Epidermal melanocyte (primary cell): ENCODE results near the gene STARD5.

Experiments
- DNase-seq: peaks from one replicate; pipeline ENCODE4 v3.0.0; 2011; ENCODE audit warnings: low spot score; ENCODE audit not compliant: insufficient read length

Gene STARD5

DNA sequence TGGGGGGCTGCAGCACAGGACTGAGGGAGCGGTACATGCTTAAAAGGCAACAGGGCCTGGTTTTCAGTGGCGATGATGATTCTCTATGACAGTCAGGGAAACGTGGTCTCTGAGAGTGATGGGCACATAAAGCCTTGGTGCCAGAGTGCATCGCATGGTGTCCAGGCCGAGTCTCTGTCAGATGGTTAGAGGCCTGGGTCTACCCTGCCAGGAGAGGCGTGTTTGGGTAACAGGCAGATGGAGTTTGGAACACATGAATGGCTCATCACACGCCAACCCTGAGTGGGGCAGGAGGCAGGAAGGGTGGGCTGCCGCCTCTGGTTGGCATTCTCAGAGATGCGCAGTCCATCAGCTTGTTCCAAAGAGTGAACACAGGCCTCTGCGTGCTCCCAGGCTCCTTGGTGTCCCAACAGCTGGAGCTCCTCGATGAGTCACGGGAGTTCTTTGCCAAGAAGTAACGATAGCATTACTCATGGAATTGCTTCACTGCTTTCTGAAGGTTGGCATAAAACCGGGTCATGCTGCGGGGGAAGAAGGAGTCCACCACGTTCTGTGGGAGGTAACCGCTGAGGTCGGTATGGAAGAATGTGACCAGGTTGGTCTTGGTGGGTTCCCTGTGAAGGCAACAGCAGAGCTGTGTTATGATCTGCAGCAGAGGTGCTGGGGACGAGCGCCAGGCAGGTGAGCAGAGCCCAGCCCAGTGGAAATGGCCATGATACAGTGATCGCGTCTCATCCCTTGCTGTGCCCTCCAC is 11.0 kb downstream of the STARD5 start:
- peak; percentile 79 for DNase-seq

DNA sequence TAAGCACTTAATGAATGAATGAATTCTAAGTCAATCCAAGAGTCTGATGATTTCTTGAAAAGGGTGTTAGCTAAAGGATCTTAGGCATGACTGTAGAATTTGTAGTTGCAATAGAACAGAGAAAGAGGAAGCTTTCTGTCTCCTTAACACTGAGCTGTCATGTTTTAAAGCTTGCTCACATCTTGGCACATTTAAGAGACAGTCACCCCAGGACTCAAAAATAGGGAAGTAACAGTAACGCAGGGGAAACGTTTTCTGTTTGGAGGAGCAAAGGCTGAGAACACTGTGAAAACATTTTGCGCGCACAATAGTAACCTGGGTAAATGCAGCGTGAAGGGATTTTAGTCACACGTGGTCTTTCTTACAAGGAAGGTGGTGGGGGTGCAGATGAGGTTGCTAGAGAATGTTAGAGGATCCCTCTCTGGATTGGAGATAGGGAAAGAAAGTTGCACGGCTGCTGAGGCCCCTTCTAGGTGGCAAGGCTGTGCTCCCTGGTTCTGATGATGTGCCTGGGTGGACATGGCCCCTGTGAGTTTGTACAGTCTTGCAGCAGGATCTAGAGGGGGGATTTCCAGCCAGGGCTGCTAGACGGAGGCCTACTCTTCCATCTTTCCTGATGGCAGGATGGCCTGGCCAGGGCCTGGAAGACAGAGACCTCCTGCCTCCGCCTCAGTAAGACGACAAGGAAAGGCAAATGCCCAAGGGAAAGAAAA is 12.0 kb downstream of the STARD5 start:
- DNase-seq, result no peak

DNA sequence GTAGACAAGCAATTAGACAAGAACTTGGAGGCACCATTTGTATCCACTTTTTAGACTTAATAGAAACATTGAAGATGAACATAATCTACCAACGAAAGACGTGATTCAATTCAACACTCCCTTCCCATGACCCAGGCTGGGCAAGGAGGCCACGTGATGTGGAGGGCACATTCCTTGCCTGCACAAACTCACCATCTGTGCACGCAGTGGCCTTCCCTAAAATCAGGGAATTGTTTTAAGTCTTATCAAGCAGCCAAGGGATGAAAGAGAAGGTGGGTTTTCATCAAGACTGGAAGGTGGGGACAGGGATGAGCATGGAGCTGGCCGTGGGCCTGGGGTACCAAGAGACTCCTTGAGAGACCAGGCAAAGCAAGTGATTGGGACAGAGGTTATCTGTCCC is 13.5 kb downstream of the STARD5 start:
- no peak for DNase-seq

GRCh38 chr15:81309647-81310450 is 14.1 kb downstream of the STARD5 start:
- no peak for DNase-seq

- no peak for DNase-seq
Observed at GRCh38 chr15:81308260-81308659, 15.7 kb downstream of the STARD5 start.

DNA sequence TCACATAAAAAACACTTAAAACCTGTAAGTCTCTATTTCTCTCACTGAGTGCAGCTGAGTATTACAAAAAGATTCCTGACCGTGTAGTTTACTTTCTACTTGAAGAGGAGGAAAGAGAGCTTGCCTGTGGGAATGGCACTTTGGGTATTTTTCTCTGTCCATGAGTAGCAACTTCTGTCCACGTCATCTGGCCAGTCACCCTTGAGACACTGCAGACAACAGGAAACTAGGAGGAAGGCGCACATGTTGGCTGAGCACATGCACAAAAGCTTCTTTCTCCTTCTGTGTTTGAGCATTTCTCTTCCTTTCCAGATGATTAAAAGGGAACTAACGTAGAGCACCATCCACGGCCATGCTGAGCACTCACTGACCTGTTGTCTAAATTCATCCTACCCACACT is 19.7 kb downstream of the STARD5 start:
- DNase-seq, result no peak

DNA sequence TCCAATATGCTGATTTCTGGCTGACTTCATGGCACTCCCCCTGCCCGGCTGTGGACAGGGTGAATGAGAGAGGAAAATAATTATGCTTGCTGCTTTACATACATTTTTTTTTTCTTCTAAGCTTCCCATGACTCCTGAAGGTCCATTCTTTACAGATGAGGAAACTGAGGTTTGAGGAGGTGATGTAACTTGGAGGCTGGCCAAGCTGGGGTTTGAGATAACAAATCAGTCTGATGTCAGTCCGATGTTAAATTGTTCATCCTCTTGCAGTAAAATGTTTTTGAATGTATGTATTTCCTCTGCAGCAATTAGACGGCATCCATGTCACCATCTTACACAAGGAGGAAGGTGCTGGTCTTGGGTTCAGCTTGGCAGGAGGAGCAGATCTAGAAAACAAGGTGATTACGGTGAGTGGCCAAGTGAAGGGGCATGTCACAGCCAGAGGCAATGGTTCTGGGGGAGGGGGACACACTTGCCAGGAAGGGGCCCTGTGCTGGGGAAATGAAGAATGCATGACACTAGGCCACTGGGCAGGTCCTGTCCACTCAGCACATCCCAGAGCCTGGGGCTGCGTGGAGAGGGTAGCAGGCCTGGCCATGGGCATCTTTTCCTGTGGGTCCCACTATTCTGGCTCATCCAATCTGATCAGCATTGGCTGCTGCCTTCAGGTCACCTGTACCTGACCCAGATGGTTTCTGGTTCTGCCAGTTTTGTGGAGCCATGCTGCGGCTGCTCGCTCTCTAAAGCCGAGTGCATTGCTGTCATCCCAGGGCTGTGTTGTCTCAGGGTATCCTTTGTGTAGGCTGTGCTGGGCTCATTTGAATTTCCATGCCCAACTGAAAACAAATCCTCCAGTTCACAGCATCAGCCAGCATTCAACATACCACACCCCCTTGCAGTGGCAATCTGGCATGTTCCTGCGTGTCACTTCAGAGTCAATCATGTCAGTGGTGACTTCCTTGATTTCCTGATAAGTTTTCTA is 20.4 kb downstream of the STARD5 start:
- no peak for DNase-seq

GRCh38 chr15:81302701-81303109 is 21.2 kb downstream of the STARD5 start:
- DNase-seq, result no peak

- no peak for DNase-seq
Observed at GRCh38 chr15:81301815-81302399, 22.0 kb downstream of the STARD5 start.

DNA sequence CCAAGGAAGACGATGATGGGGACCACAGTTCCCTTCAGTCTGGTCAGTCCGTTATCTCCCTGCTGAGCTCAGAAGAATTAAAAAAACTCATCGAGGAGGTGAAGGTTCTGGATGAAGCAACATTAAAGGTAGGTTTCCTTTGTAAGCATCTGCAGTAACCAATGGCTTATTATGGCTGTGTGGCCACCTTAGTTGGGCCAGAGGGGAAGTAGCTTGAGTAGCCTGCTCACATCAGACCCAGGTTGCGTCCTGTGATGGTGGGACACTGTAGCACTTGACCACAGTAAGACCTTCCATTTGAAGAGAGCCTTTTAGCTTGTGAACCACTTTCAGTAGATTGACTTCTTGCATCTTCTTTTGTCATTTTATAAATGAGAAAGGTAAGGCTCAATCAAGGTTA is 22.6 kb downstream of the STARD5 start:
- no peak for DNase-seq

DNA sequence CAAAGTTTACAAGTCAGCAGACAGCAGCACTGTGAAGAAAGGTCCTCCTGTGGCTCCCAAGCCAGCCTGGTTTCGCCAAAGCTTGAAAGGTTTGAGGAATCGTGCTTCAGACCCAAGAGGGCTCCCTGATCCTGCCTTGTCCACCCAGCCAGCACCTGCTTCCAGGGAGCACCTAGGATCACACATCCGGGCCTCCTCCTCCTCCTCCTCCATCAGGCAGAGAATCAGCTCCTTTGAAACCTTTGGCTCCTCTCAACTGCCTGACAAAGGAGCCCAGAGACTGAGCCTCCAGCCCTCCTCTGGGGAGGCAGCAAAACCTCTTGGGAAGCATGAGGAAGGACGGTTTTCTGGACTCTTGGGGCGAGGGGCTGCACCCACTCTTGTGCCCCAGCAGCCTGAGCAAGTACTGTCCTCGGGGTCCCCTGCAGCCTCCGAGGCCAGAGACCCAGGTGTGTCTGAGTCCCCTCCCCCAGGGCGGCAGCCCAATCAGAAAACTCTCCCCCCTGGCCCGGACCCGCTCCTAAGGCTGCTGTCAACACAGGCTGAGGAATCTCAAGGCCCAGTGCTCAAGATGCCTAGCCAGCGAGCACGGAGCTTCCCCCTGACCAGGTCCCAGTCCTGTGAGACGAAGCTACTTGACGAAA is 24.2 kb downstream of the STARD5 start:
- DNase-seq, result no peak

DNA sequence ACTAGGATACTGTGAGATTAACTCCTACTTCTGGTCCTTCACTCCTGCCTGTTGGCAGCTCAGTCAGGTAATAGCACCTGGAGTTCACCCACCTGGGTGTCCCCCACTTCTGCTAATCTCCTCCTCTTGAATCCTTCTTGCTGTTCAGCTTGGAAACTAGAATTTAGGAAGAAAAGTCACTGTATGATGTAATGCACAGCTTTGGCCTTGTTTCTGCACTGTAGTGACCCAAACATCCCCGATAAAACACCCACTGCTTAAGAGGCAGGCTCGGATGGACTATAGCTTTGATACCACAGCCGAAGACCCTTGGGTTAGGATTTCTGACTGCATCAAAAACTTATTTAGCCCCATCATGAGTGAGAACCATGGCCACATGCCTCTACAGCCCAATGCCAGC is 24.8 kb downstream of the STARD5 start:
- DNase-seq, result no peak

- DNase-seq, result no peak
Observed at GRCh38 chr15:81298611-81299010, 25.3 kb downstream of the STARD5 start.

- no peak for DNase-seq
Observed at GRCh38 chr15:81297603-81298575, 26.1 kb downstream of the STARD5 start.

DNA sequence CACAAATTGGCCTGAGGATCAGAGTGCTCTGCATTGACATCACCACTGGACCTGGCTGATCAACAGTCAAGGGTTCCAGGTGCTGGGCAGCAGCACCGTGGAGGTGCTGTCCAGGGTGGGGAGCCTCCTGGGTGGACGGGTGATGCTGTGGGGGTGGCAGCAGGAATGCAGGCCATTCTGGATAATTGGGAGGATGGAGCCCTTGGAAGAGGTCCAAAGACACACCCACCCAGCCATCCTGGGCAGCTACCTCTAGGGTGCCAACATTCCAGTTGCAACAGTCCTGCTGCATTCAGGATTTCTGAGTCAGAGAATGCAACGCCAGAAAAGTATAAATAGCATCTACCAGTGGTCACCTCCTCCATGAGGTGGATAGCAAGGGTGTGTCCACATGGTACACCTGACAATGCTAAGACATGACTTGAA is 26.8 kb downstream of the STARD5 start:
- no peak for DNase-seq

DNA sequence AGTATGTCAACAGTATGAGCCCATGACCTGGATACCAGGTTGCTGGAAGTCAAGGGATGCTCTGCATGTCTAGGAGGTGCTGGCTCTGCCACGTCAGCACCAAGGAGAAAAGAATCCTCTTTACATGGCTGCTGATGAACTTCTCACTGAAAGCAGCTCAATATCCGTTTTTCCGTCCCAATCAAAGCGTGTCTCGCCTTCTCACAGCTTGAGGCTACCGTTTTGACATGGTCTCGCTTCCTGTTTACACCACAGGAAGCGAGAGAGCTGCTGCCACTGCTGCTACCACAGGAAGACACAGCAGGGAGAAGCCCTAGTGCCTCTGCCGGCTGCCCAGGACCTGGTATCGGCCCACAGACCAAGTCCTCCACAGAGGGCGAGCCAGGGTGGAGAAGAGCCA is 27.3 kb downstream of the STARD5 start:
- DNase-seq, result no peak

DNA sequence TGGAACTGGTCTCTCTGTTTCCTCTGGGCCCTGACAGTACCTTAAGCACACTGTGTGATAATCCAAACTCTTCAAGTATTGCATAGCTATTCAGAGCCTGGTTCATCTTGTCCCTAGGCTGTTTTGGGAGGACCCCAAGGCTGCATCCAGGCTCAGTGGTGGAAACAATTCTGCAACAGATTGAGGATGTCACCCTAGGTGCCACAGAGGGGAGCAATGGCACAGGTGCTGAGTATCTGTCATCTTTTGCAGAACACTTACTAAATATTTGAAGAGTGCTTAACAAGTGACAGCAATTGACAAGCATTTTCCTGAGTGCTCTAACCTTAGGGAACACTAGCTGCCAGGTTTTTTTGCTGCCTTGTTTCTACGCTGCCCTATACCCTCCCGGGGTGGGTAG is 27.8 kb downstream of the STARD5 start:
- no peak for DNase-seq

GRCh38 chr15:81295486-81296121 is 28.3 kb downstream of the STARD5 start:
- no peak for DNase-seq

DNA sequence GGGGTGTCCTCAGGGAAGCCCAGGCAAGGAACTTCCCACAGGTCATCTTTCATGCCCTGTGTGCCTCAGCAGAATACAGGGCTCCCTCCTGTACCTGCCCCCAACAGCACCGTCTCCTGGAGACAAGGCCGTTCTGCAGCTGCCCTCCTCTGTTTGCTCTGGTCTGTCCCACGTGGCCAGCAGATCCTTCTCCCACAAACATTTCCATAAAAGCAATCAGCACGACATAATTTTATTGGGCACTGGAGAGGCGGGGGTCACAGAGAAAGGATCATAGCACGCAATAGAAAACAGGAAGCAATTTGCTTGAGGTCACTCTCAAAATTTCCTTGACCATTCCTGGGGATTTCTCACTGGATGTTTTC is 29.4 kb downstream of the STARD5 start:
- DNase-seq, result no peak
